Ovary (tissue), 3 donors: ENCODE results near the gene ARHGDIB.

Experiments used
- EP300 ChIP-seq: sonication (generic); formaldehyde crosslinking; IDR thresholded peaks from one replicate; pipeline ENCODE4 v1.6.1; 2017; ENCODE audit warnings: antibody characterized with exemption
- POLR2A ChIP-seq: fragments of 450-650 bp; IDR thresholded peaks from one replicate; pipeline ENCODE4 v1.6.1; 2017; ENCODE audit warnings: antibody characterized with exemption, mild to moderate bottlenecking, moderate library complexity
- TF ChIP-seq, protein P1 (sequence below), 3 donors: fragments of 450-650 bp in 2 of 3; fragments of 200-600 bp in 1 of 3; IDR thresholded peaks; one replicate each; pipeline versions ENCODE4 v1.5.1 to v1.8.0; 2016 to 2022; ENCODE audit warnings: antibody characterized with exemption in 3 of 3, mild to moderate bottlenecking in 1 of 3
- donor health status: DM: no; HTN: no; CAD: no.

DNA sequence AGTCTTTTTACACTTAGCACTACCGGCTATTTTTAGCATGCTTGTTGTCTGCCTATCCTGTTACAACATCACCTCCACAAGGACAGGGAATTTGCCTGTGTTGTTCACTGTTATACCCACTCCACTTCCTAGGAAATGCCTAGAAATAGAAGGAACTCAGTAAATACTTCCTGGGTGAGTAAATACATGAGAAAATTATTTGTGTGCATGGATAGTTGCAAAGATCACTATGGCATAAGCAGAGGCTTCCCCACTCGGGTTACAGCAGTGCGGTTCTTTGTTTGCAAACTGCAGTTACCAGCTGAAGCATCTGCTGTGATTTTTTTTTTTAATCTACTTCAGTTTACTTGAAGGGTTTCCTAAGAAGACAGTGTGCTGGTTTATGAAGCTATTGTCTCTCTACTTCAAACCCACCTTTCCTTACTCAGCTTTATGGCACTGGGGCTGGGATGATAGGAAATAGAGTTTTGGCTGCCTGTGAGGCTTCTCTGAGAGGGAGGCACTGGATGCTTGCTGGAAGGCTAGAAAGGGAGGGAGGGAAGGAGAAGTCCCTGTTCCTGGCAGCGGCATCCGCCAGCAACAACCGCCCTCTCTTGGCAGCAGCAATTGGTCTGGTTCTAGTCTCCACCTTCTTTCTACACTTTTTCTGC, 40.5 kb upstream of the ARHGDIB start:
- TF ChIP-seq EP300 (no peak), POLR2A (no peak)
- TF ChIP-seq, protein P1, sequence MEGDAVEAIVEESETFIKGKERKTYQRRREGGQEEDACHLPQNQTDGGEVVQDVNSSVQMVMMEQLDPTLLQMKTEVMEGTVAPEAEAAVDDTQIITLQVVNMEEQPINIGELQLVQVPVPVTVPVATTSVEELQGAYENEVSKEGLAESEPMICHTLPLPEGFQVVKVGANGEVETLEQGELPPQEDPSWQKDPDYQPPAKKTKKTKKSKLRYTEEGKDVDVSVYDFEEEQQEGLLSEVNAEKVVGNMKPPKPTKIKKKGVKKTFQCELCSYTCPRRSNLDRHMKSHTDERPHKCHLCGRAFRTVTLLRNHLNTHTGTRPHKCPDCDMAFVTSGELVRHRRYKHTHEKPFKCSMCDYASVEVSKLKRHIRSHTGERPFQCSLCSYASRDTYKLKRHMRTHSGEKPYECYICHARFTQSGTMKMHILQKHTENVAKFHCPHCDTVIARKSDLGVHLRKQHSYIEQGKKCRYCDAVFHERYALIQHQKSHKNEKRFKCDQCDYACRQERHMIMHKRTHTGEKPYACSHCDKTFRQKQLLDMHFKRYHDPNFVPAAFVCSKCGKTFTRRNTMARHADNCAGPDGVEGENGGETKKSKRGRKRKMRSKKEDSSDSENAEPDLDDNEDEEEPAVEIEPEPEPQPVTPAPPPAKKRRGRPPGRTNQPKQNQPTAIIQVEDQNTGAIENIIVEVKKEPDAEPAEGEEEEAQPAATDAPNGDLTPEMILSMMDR (IDR thresholded peaks at IDR 0.05) = no peak
